Caco-2 (cell line): Measurements from ENCODE around the gene UBE3A. TPM values are rescaled to one million over a fixed set of nuclear protein-coding genes. Genes with fewer than 3 reads are reported as not detected.
"Not testable (repeated sequence)": the region's sequence is repeated elsewhere in the genome, so short reads cannot be mapped to it uniquely, and the experiment has no call there.

Source experiments
- BruUV-seq: library from RNA; stranded (reverse); fragments of 400-500 nt; replicated peaks from 2 replicates; lab custom pipeline; 2021; lab: Mats Ljungman, UMichigan
- CTCF ChIA-PET: fragments of 300-600 bp; sonication (Branson Sonifier 250); formaldehyde crosslinking; loops from one replicate; lab custom pipeline; 2022; ENCODE audit warnings: antibody characterized with exemption; lab: Charles Lee
- POLR2A ChIA-PET: fragments of 300-600 bp; sonication (Branson Sonifier 250); formaldehyde crosslinking; loops from one replicate; lab custom pipeline; 2022; ENCODE audit warnings: antibody characterized with exemption; lab: Charles Lee
- DNase-seq, 2 experiments: peaks; one replicate each; pipeline versions ENCODE4 v3.0.0 to v3.0.0-alpha.2; 2020 to 2022
- H3K27me3 ChIP-seq: replicated peaks from 2 replicates; pipeline ENCODE4 v1.6.0; 2011; ENCODE audit warnings: low read length; ENCODE audit not compliant: control insufficient read depth, insufficient read depth
- H3K36me3 ChIP-seq: 2 replicates; pipeline ENCODE4 v1.5.1; 2011; ENCODE audit warnings: low read length; ENCODE audit not compliant: control insufficient read depth, insufficient read depth
- H3K4me1 ChIP-seq: fragments of 250-450 bp; sonication (Bioruptor Pico); 2 replicates; pipeline ENCODE4 v1.5.1; 2020; ENCODE audit warnings: mild to moderate bottlenecking
- H3K4me3 ChIP-seq: 2 replicates; pipeline ENCODE4 v1.5.1; 2011; ENCODE audit warnings: low read depth, mild to moderate bottlenecking, control low read depth, low read length
- H3K9me3 ChIP-seq: fragments of 250-450 bp; sonication (Bioruptor Pico); 2 replicates; pipeline ENCODE4 v1.5.1; 2020; ENCODE audit warnings: mild to moderate bottlenecking, moderate library complexity
- H3K27ac Mint-ChIP-seq: one replicate; pipeline ENCODE4 v1.8.0; 2022; ENCODE audit warnings: mixed read lengths; ENCODE audit not compliant: unreplicated experiment
- H3K27me3 Mint-ChIP-seq: one replicate; pipeline ENCODE4 v1.8.0; 2022; ENCODE audit warnings: mixed read lengths; ENCODE audit not compliant: insufficient read depth, unreplicated experiment
- H3K36me3 Mint-ChIP-seq: one replicate; pipeline ENCODE4 v1.8.0; 2022; ENCODE audit warnings: mild to moderate bottlenecking, mixed read lengths; ENCODE audit not compliant: insufficient read depth, unreplicated experiment
- H3K4me1 Mint-ChIP-seq: one replicate; pipeline ENCODE4 v1.8.0; 2022; ENCODE audit warnings: low read depth, mixed read lengths; ENCODE audit not compliant: unreplicated experiment
- H3K4me3 Mint-ChIP-seq: one replicate; pipeline ENCODE4 v1.8.0; 2022; ENCODE audit warnings: mild to moderate bottlenecking, moderate library complexity, mixed read lengths; ENCODE audit not compliant: unreplicated experiment
- H3K9me3 Mint-ChIP-seq: one replicate; pipeline ENCODE4 v1.8.0; 2022; ENCODE audit warnings: mixed read lengths; ENCODE audit not compliant: unreplicated experiment
- CTCF ChIP-seq, 2 experiments: fragments of 200-600 bp in 1 of 2; IDR thresholded peaks; 1 replicate in 1 of 2; 2 replicates in 1 of 2; pipeline versions ENCODE4 v1.5.1 to v1.8.0; 2011 to 2022; ENCODE audit warnings: antibody characterized with exemption in 1 of 2, control low read depth in 1 of 2, inconsistent platforms in 1 of 2, low read depth in 1 of 2, low read length in 1 of 2, mild to moderate bottlenecking in 1 of 2, moderate library complexity in 1 of 2; ENCODE audit not compliant: insufficient read depth in 1 of 2, severe bottlenecking in 1 of 2, unreplicated experiment in 1 of 2
- intact Hi-C: fragments of 100-400 bp; cut with micrococcal nuclease; formaldehyde crosslinking; loops from one replicate; pipeline ENCODE4 v1.10.0; 2022; ENCODE audit not compliant: unreplicated experiment
- total RNA-seq: library from RNA; stranded (reverse); gene quantifications from 2 replicates; pipeline ENCODE4 v1.2.3, GENCODE V29; 2022

Gene UBE3A
- total RNA-seq, 1 experiment from 2014 or later = 125 TPM

GRCh38 chr15:25454771-25455170, 15.9 kb upstream of the UBE3A start:
- no peak for TF ChIP-seq CTCF (IDR thresholded peaks at IDR 0.05; ENCODE audit: insufficient read depth in 1 of 2, low read depth in 1 of 2, low read length in 1 of 2, severe bottlenecking in 1 of 2, unreplicated experiment in 1 of 2)
- no peaks in the 10 kb centered on the region; the same call in 1 of the 2 replicates for H3K9me3 ChIP-seq
- Mint-ChIP-seq H3K9me3 (peaks cover 19% of the 10 kb centered on the region), H3K36me3 (no peaks in the 10 kb centered on the region), H3K27me3 (peaks cover 7% of the 10 kb centered on the region), H3K4me3 (no peak overlapping the region), H3K27ac (no peak overlapping the region), H3K4me1 (no peaks in the 10 kb centered on the region)
- DNase-seq = no peak
- intact Hi-C loops = no loop called here
- no peak overlapping the region for H3K4me3 ChIP-seq
- no peaks in the 10 kb centered on the region for H3K36me3 ChIP-seq
- no peaks in the 10 kb centered on the region for H3K4me1 ChIP-seq
- no peaks in the 10 kb centered on the region for H3K27me3 ChIP-seq
- ChIA-PET POLR2A (no interaction called here), CTCF (no interaction called here)
- BruUV-seq = no TSS peak

- H3K4me1 ChIP-seq, CTCF ChIA-PET, H3K27ac Mint-ChIP-seq, H3K36me3 ChIP-seq, H3K4me1 Mint-ChIP-seq, DNase-seq, H3K27me3 ChIP-seq, H3K36me3 Mint-ChIP-seq, H3K4me3 Mint-ChIP-seq, H3K27me3 Mint-ChIP-seq, H3K9me3 ChIP-seq, POLR2A ChIA-PET, intact Hi-C loops, BruUV-seq, H3K4me3 ChIP-seq: not testable (repeated sequence)
- peaks cover 19% of the 10 kb centered on the region for H3K9me3 Mint-ChIP-seq
Observed at GRCh38 chr15:25453246-25453645, 14.4 kb upstream of the UBE3A start.

- Histone ChIP-seq H3K36me3 (no peaks in the 10 kb centered on the region), H3K4me1 (no peaks in the 10 kb centered on the region), H3K9me3 (no peaks in the 10 kb centered on the region; the same call in 1 of the 2 replicates), H3K4me3 (no peak overlapping the region), H3K27me3 (no peaks in the 10 kb centered on the region)
- DNase-seq = no peak
- ChIA-PET CTCF (interaction anchor here (0.6 kb wide), 1 partner anchor 197 kb away, joined by 4 read pairs; no protein-coding TSS in a partner anchor), POLR2A (no interaction called here)
- H3K27ac Mint-ChIP-seq = no peak overlapping the region
- no peak for TF ChIP-seq CTCF (IDR thresholded peaks at IDR 0.05; ENCODE audit: insufficient read depth in 1 of 2, low read depth in 1 of 2, low read length in 1 of 2, severe bottlenecking in 1 of 2, unreplicated experiment in 1 of 2)
- H3K4me3 Mint-ChIP-seq = no peak overlapping the region
- peaks cover 19% of the 10 kb centered on the region for H3K9me3 Mint-ChIP-seq
- H3K4me1 Mint-ChIP-seq = no peaks in the 10 kb centered on the region
- intact Hi-C loops = no loop called here
- peaks cover 3% of the 10 kb centered on the region for H3K27me3 Mint-ChIP-seq
- no peaks in the 10 kb centered on the region for H3K36me3 Mint-ChIP-seq
- BruUV-seq = no TSS peak
Observed at GRCh38 chr15:25451501-25451900, 12.7 kb upstream of the UBE3A start.

- H3K36me3 Mint-ChIP-seq = no peaks in the 10 kb centered on the region
- peaks cover 3% of the 10 kb centered on the region for H3K27me3 Mint-ChIP-seq
- H3K4me1 Mint-ChIP-seq = no peaks in the 10 kb centered on the region
- ChIA-PET POLR2A (no interaction called here), CTCF (no interaction called here)
- no peaks in the 10 kb centered on the region for H3K4me1 ChIP-seq
- no peak for DNase-seq
- no TSS peak for BruUV-seq
- no peak overlapping the region for H3K4me3 ChIP-seq
- intact Hi-C loops = no loop called here
- H3K9me3 ChIP-seq = no peaks in the 10 kb centered on the region; the same call in 1 of the 2 replicates
- H3K27ac Mint-ChIP-seq = no peak overlapping the region
- TF ChIP-seq CTCF (IDR thresholded peaks at IDR 0.05; ENCODE audit: insufficient read depth in 1 of 2, low read depth in 1 of 2, low read length in 1 of 2, severe bottlenecking in 1 of 2, unreplicated experiment in 1 of 2) = no peak
- H3K36me3 ChIP-seq = no peaks in the 10 kb centered on the region
- no peaks in the 10 kb centered on the region for H3K27me3 ChIP-seq
- peaks cover 19% of the 10 kb centered on the region for H3K9me3 Mint-ChIP-seq
- H3K4me3 Mint-ChIP-seq = no peak overlapping the region
Observed at GRCh38 chr15:25450163-25450562, 11.3 kb upstream of the UBE3A start.
